ENCODE data around the gene AGTPBP1.

DNA sequence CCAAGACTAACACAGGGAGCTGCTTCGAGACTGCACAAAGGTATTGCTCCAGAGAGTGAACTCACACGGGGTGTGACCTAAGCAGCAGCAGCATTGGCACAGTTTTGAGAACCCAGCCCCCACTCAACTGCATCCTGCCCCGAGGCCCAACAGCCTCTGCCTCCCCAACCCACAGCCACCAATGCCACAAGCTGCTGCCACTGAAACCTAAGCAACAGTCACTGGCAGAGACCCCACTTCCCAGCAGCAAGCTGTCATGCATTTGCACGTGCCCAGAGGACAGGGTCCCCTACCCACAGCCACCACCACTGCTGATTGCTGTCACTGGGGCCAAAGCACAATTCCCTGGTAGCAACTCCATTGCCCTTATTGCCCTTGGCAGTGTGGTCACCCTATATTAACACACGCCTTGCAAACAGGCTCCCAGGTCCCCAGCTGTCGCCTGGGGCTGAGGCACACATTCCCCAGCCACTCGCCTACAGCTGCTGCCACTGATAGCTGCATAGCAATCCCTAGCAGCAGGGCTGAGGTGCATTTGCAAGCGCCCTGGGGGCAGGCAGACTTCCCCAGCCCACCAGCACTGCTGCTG, 141.0 kb downstream of the AGTPBP1 start:
- TF ChIP-seq, protein P1, sequence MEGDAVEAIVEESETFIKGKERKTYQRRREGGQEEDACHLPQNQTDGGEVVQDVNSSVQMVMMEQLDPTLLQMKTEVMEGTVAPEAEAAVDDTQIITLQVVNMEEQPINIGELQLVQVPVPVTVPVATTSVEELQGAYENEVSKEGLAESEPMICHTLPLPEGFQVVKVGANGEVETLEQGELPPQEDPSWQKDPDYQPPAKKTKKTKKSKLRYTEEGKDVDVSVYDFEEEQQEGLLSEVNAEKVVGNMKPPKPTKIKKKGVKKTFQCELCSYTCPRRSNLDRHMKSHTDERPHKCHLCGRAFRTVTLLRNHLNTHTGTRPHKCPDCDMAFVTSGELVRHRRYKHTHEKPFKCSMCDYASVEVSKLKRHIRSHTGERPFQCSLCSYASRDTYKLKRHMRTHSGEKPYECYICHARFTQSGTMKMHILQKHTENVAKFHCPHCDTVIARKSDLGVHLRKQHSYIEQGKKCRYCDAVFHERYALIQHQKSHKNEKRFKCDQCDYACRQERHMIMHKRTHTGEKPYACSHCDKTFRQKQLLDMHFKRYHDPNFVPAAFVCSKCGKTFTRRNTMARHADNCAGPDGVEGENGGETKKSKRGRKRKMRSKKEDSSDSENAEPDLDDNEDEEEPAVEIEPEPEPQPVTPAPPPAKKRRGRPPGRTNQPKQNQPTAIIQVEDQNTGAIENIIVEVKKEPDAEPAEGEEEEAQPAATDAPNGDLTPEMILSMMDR (IDR thresholded peaks at IDR 0.05), result no peak
- no peak for TF ChIP-seq POLR2A (IDR thresholded peaks at IDR 0.05)
